Neutrophil (primary cell): ENCODE measurements around the gene LDLRAD3.

Source experiments
- H3K27ac ChIP-seq: fragments of 200-600 bp; sonication (generic); 2 replicates; pipeline ENCODE4 v1.5.1; 2016; ENCODE audit warnings: mild to moderate bottlenecking, moderate library complexity
- H3K27me3 ChIP-seq: fragments of 200-600 bp; sonication (generic); 2 replicates; pipeline ENCODE4 v1.6.0; 2016; ENCODE audit warnings: mild to moderate bottlenecking
- H3K36me3 ChIP-seq: fragments of 200-600 bp; sonication (generic); 2 replicates; pipeline ENCODE4 v1.5.1; 2017
- H3K4me1 ChIP-seq, 2 experiments: fragments of 200-600 bp in 1 of 2; sonication (generic) in 1 of 2; 1 replicate in 1 of 2; 2 replicates in 1 of 2; pipeline versions ENCODE4 v1.5.1 to v1.6.1; 2013 to 2016; ENCODE audit warnings: low read depth in 1 of 2, low read length in 1 of 2, mild to moderate bottlenecking in 1 of 2, moderate library complexity in 1 of 2; ENCODE audit not compliant: control insufficient read depth in 1 of 2, insufficient read depth in 1 of 2
- H3K4me3 ChIP-seq, 2 experiments: fragments of 200-600 bp in 1 of 2; sonication (generic) in 1 of 2; 1 replicate in 1 of 2; 2 replicates in 1 of 2; pipeline ENCODE4 v1.5.1; 2013 to 2016; ENCODE audit warnings: low read depth in 1 of 2, low read length in 1 of 2, mild to moderate bottlenecking in 1 of 2, moderate library complexity in 1 of 2
- H3K9me3 ChIP-seq: fragments of 200-600 bp; sonication (generic); 2 replicates; pipeline ENCODE4 v1.5.1; 2016
- TF ChIP-seq, protein P1 (sequence below): fragments of 200-600 bp; sonication (generic); IDR thresholded peaks from 2 replicates; pipeline ENCODE4 v1.5.1; 2016; ENCODE audit warnings: antibody characterized with exemption

Gene LDLRAD3

DNA sequence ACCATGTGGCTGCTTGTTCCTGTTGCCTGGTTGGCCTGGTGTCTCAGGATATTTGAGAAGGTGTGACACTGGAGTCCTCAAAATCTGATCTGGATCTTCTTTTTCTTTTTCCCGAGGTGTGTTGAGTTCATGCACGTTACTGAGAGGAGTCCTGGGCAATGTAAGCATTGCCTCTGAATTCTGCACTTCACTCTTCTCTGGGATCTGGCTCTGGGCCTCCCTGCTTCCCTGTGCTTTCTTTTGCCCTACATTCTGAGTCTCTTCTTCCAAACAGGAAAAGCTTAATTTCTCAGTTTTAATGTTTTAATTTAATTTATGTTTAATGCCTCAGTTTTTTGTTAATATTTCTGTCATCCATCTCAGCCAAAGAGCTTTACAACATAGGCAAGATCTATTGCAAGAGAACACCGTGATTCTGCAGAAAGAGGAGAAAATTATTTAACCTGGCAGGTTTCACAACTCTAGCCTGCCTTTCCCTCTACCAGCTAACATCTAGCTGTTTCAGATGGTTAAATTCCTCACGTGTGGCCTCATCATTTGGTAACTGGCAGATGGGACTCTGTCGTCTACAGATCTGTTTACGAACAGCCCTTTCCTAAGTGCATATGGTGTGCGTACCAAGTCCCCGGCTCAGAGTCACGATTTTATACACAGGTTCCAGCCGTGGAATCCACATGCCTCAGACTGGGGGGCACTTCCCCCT lies 24.7 kb downstream of the LDLRAD3 start:
- Histone ChIP-seq H3K36me3 (no peaks in the 10 kb centered on the region), H3K9me3 (no peaks in the 10 kb centered on the region), H3K27ac (no peak overlapping the region), H3K27me3 (no peaks in the 10 kb centered on the region), H3K4me3 (no peak overlapping the region), H3K4me1 (no peaks in the 10 kb centered on the region)
- TF ChIP-seq, protein P1, sequence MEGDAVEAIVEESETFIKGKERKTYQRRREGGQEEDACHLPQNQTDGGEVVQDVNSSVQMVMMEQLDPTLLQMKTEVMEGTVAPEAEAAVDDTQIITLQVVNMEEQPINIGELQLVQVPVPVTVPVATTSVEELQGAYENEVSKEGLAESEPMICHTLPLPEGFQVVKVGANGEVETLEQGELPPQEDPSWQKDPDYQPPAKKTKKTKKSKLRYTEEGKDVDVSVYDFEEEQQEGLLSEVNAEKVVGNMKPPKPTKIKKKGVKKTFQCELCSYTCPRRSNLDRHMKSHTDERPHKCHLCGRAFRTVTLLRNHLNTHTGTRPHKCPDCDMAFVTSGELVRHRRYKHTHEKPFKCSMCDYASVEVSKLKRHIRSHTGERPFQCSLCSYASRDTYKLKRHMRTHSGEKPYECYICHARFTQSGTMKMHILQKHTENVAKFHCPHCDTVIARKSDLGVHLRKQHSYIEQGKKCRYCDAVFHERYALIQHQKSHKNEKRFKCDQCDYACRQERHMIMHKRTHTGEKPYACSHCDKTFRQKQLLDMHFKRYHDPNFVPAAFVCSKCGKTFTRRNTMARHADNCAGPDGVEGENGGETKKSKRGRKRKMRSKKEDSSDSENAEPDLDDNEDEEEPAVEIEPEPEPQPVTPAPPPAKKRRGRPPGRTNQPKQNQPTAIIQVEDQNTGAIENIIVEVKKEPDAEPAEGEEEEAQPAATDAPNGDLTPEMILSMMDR, result no peak

DNA sequence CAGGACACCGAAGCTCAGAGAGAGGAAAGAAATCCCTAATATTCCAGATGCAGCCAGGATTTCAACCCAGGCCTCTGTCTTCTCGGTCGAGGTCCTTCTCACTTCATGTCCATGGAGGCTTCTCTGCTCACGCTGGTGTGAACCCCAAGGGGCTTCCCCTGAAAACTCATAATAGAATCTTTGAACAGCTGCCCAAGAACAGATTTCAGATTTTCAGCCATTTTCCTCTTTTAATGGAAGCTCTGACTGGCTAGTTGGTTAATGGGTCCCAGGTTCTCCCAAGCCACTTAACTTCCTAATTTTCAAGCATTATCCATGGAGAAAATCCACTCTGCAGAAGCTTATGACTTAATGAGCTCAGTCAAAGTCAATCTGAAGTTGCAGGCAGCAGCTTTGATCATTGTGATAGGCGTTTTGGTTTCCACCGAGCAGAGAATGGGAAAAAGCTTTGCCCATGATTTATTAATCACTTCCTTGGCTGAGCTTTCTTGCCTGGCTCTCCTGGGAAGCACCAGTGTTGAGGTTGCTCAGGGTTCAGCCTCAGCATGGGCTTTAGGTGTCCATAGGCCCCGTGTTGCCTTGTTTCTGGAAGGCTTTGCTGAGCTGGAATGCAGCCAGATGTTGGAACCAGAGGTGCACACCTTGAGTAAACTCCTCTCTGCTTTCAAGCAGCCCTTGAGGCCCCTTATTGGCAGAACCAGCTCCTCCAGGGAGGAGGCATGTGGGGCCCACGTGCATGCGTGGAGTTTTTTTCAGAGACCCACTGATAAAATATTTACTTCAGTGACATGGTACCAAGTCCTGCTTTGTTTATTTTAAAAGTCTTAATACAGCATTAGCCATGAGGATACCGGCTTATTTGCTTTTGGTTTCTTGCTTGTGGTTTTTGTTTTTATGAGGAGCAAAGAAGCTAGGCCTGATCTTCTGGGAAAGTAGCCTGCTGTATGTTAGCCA lies 25.5 kb downstream of the LDLRAD3 start:
- H3K9me3 ChIP-seq, result no peaks in the 10 kb centered on the region
- TF ChIP-seq, protein P1, result no peak
- H3K27me3 ChIP-seq, result no peaks in the 10 kb centered on the region
- no peak overlapping the region for H3K27ac ChIP-seq
- H3K4me3 ChIP-seq, result no peak overlapping the region
- no peaks in the 10 kb centered on the region for H3K36me3 ChIP-seq
- H3K4me1 ChIP-seq, result no peaks in the 10 kb centered on the region

GRCh38 chr11:35970445-35970844 lies 26.6 kb downstream of the LDLRAD3 start:
- TF ChIP-seq, protein P1, result no peak
- no peak overlapping the region for H3K27ac ChIP-seq
- H3K4me1 ChIP-seq, result no peaks in the 10 kb centered on the region
- H3K9me3 ChIP-seq, result no peaks in the 10 kb centered on the region
- H3K27me3 ChIP-seq, result no peaks in the 10 kb centered on the region
- no peaks in the 10 kb centered on the region for H3K36me3 ChIP-seq
- H3K4me3 ChIP-seq, result no peak overlapping the region

DNA sequence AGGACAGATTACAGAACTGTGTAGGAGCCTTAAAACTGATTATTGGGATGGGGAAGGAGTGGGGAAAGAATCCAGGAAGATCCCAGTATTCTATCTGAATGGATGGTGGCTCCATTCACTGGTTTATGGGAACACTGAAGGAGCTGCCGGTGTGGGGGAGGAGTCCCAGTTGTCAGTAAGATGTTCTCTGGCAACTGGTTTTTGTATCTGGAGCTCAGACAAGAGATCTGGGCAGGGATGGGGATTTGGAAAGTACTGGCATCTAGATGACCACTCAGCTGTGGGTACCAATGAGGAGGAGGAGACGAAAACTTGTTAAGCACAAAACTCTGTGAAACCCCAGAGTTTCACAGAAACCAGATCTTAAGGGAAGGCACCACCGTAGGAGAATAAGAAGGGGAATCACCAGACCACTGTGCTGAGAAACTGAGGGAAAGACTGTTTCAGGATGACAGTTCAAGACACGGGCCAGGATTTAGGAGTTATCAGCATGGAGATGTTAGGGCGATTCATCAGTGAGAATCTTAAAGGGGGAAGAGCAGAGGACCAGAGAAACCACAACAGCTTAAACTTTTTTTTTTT lies 28.1 kb downstream of the LDLRAD3 start:
- Histone ChIP-seq H3K27me3 (no peaks in the 10 kb centered on the region), H3K27ac (no peak overlapping the region), H3K9me3 (no peaks in the 10 kb centered on the region), H3K4me1 (no peaks in the 10 kb centered on the region), H3K4me3 (no peak overlapping the region), H3K36me3 (no peaks in the 10 kb centered on the region)
- TF ChIP-seq, protein P1, result no peak

DNA sequence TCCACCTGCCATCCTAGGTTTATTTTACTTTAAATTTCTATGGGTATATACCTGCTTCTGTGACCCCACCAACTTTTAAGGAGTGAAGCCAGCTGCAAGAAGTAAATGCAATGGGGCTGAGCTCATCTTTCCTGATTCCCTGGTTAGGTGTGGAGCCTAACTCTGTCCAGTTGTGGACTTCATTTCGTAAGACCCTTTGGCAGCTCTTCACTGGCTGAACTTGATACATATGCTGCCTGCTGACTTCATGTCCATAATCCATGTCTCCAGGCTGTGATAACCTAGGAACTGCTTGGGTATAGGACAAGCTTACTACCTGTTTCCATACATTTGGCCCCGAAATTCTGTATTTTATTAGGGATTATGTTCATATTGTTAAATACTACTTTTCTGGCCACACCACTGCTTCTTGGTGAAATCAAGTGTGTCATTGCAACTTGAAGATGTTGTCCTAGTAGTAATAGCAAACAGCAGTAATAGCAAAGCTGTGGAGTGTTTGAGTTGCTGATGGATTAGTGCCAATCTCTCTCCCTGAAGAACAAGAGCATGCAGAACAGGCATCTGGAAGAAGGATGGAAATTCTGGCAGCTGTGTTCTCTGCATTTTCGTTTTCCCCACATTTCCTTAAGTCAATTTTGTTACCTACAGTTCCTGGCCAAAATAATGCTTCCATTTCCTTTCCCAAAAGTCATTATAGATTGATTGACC lies 31.2 kb downstream of the LDLRAD3 start:
- H3K27ac ChIP-seq, result no peak overlapping the region
- H3K27me3 ChIP-seq, result no peaks in the 10 kb centered on the region
- no peak overlapping the region for H3K4me3 ChIP-seq
- TF ChIP-seq, protein P1, result no peak
- H3K9me3 ChIP-seq, result no peaks in the 10 kb centered on the region
- H3K4me1 ChIP-seq, result no peaks in the 10 kb centered on the region
- H3K36me3 ChIP-seq, result no peaks in the 10 kb centered on the region
